ENCODE data around the gene AMER1. TPM values are rescaled to one million over a fixed set of nuclear protein-coding genes. Genes with fewer than 3 reads are reported as not detected.

The AMER1 gene
- total and polyA plus RNA-seq, 2 of the 8 experiments (the other 6 are each of a cell fraction or from before 2014, with no cell fraction given) = 3.3 to 9.4 TPM

GRCh38 chrX:64196606-64197005, 8.9 kb downstream of the AMER1 start (continued):
- no peak for TF ChIP-seq YY1 (IDR thresholded peaks at IDR 0.05; ENCODE audit: low read depth, low read length)

Data from H1 (cell line).